Stimulated activated CD4-positive, alpha-beta T cell treated with anti-CD3 and anti-CD28 coated beads, TNF-alpha, amount 100 ng/mL, for 1 hour (primary cell): Measurements from ENCODE around the gene PTPN6.
"Not testable (repeated sequence)": the region's sequence is repeated elsewhere in the genome, so short reads cannot be mapped to it uniquely, and the experiment has no call there.

Experiments used
- DNase-seq, 3 donors: peaks; one replicate each; pipeline ENCODE4 v3.0.0-alpha.2; 2020; ENCODE audit warnings: low read depth in 3 of 3, low spot score in 1 of 3

PTPN6 gene

GRCh38 chr12:6950811-6951540 is at the start of gene PTPN6:
Gene PTPN6, plus strand, starts transcription at chr12:6951356. Its CDS starts 157 bp downstream, at chr12:6951513.
- DNase-seq = no peak

DNA sequence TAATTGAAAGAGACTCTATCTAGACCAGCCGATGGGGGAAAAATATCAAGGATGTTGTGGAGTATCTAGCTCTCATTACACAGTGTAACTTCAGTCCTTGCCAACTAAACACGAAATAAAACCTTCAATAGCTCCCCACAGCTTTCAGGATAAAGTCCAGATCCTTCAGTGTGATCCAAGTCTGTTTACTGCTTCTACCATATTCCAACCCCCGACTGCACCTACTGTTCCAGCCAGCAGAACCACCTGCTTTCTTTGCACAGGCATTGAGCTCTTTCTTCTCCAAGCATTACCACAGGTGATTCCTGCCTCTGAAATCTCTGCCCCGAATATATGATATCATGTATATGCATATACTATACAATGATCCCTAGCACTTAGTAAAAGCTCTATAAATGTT is 48.7 kb upstream of the PTPN6 start:
- no peak for DNase-seq

GRCh38 chr12:6903722-6904121 is 47.4 kb upstream of the PTPN6 start:
- DNase-seq = no peak

DNA sequence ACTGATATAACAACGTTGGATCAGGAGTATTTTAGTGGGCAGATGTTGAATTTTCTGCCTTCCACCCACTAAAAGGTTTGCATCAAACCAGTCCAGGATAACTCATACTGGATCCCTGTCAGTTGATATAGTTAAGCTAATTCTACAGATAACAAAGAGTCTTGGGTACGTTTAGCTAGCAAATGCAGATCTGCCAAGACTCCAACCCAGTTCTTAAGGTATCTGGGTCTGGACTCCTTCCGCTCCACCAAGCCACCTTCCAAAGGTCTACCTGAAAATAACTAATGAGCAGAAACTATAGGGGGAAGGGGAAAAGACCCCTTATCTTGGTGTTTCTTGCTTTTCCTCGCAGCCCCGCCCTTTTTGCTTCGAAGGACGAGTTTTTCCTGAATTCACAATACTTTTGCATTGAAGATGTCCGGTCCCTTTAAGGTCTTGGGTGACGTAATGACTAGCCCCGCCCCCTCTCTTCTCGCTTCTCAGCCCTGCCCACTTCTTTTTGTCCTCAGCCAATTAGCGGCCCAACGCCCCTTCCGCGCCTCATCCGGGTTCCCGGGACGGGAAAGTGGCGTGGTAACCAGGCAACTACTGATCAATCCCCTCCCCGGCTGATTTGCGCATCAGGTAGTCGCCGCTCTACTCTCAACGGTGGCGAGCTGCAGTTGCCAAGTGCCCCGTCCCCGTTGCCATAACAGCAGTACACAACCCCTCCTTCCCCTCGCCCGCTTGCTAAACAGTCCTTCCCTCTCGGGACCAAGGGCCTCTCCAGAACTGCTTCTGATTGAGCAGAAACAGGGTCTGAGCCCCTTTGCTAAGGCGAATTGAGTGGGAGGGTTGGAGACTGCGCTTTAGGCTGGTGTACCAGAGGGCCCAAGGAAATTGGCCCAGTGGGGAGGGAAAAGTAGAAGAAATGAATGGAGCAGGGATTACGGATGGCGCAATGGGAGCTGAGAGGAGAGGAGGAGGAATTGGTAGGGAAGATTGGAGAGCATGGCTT is 46.6 kb upstream of the PTPN6 start, which contains the start of gene LRRC23:
Gene LRRC23, plus strand, starts transcription at position 543 of the 997 bp plus-strand sequence. CDS start 812 bp downstream, outside the sequence.
- peak; percentile 90 to 93 (median 92) for DNase-seq

GRCh38 chr12:6905414-6906040 is 45.6 kb upstream of the PTPN6 start:
- DNase-seq = no peak

DNA sequence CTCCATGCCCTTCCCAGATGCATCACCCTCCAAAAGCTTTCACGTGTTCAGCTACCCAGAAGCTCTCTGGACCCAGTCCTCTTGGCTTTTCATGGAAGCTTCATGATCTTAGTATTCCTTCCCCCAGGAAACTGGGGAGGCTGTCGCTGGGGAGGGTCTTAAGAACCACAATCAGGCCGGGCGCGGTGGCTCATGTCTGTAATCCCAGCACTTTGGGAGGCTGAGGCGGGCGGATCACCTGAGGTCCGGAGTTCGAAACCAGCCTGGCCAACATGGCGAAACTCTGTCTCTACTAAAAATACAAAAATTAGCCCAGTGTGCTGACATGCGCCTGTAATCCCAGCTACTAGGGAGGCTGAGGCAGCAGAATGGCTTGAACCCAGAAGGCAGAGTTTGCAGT is 43.0 kb upstream of the PTPN6 start:
- DNase-seq = not testable (repeated sequence)

- no peak for DNase-seq
Measured at GRCh38 chr12:6909421-6910145, 41.6 kb upstream of the PTPN6 start.

GRCh38 chr12:6912164-6912935 is 38.8 kb upstream of the PTPN6 start:
- no peak for DNase-seq

- DNase-seq = peak; percentile 66 to 73 (median 67)
Measured at GRCh38 chr12:6914246-6914946, 36.8 kb upstream of the PTPN6 start, which contains the start of gene ENO2. Gene ENO2, plus strand, starts transcription at chr12:6914580. Its CDS starts 1,253 bp downstream, at chr12:6915833.

GRCh38 chr12:6914947-6915788 is 36.0 kb upstream of the PTPN6 start:
- no peak for DNase-seq

DNA sequence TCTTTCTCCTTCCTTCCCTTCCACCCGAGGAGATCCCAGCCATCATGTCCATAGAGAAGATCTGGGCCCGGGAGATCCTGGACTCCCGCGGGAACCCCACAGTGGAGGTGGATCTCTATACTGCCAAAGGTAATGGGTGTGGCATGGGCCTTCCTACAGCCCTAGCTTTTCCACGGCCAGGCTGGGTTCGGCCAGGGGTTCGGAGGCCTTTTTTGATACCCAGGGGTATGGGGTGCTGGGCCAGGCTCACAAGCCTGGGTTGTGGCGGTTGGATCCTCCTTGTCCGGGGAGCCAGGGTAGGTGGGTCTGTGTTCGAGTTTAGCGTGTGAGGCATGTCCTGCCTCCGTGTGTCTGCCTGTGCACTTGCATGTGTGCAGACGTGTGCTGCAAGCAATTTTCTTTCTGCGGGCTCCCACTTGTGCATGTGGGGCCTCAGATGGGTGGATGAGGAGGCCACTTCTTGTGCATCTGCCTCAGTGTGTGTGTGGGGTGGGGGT is 35.3 kb upstream of the PTPN6 start:
- DNase-seq = no peak

GRCh38 chr12:6916426-6917200 is 34.5 kb upstream of the PTPN6 start:
- DNase-seq = no peak

DNA sequence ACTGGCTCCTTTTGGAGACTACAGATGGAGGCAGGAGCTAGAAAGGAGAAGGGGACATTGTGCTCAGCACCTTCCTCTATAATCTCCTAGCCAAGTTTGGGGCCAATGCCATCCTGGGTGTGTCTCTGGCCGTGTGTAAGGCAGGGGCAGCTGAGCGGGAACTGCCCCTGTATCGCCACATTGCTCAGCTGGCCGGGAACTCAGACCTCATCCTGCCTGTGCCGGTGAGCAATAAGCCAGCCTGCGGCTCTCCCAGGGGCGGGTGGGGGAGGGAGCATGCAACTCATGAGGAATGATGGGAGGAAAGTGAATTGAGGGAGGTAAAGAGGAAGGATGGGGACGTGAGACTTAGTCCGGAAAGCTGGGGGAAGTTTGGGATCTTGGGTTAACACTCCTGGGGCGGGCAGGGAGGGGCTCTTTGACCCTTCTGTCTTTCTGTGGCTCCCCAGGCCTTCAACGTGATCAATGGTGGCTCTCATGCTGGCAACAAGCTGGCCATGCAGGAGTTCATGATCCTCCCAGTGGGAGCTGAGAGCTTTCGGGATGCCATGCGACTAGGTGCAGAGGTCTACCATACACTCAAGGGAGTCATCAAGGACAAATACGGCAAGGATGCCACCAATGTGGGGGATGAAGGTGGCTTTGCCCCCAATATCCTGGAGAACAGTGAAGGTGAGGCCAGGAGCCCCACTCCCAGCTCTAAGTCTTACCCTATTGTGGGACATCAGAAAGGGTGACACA is 33.5 kb upstream of the PTPN6 start:
- DNase-seq = no peak

- no peak for DNase-seq
Measured at GRCh38 chr12:6919588-6919987, 31.6 kb upstream of the PTPN6 start.

DNA sequence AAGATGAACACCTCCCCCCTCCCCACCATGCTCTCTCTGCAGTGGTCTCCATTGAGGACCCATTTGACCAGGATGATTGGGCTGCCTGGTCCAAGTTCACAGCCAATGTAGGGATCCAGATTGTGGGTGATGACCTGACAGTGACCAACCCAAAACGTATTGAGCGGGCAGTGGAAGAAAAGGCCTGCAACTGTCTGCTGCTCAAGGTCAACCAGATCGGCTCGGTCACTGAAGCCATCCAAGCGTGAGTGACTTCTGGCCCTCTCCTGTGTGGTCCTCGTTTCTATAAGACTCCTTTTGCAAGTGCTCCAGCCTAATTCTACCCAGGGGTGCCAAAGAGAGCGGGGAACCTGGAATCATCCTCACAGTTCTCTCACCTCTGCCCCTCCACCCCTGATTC is 29.6 kb upstream of the PTPN6 start:
- DNase-seq = no peak
